Fibroblast of skin of left quadriceps (primary cell): ENCODE results near the gene ITPRIPL2.
A peak's percentile ranks its signal among the peaks of the same experiment; 100 is the strongest.

Experiments
- DNase-seq, 2 experiments: peaks; one replicate each; pipeline ENCODE4 v3.0.0-alpha.2; 2013; ENCODE audit warnings: low read depth in 2 of 2

The ITPRIPL2 gene

DNA sequence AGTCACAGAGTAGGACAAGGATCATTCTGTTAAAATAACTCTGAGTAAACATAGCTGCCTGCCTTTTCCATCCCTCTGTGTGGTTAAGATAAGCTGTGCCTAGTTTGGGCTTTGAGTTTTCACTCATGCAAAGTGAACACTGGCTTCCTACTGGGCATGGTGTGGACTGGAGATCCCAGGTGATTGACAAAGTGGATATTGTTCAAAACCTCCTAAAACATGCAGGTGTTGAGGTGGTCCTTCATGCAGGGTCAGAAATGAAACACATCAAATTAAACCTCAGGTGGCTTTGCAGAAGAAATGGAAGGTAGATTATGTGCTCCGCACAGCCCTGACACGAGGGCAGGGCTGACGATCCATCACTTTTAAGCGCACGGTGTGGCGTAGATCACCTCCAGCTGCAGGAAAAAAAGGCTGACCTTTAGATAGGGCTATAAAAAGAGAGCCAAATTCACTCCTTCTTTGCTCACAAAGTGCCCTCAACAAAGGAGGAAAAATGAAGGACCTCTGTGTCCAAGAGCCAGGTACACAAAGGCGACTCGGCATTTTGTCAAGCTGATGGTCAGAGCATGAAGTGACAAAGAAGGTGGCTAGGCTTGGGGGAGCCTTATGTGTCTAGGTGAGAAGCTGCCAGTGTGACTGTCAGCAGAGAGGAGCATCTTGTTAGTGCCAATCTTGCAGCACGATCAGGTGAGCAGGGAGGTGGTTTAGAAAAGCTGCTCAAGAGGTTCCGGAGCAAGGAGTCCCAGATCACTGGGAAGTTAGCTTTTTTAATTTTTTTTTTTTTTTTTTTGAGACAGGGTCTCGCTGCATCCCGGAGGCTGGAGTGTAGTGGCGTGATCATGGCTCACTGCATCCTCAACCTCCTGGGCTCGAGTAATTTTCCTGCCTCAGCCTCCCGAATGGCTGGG lies 19.9 kb upstream of the ITPRIPL2 start:
- DNase-seq: no peak

DNA sequence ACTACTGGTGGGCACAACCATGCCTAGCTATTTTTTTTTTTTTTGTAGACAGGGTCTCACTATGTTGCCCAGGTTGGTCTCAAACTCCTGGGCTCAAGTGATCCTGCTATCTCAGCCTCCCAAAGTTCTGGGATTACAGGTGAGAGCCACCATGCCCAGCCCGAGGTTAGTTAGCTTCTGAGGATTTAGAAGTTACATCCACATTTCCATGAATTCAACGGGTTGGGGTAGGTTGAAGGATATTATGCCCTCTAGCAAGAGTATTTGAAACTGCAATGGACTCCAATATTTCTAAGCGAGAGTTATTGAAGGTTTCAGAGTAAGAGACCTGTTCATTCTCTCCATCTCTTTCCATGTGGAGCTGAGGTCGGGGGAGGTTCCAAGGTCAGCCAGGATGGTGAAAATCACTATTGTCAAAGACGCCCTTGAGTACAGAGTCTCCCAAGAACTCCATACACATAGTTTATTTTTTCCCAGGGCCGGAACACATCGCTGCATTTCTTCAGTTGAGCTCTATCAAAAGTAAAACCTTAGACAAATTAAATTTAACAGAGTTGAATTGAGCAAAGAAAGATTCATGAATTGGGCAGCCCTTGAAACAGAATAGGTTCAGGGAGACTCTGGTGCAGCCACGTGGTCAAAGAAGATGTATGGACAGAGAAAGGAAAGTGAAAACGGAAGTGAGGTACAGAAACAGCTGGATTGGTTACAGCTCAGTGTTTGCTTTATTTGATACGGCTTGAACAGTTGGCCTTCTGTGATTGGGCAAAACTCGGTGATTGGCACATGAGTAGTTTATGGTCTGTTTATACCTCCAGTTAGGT lies 19.0 kb upstream of the ITPRIPL2 start:
- DNase-seq: no peak

DNA sequence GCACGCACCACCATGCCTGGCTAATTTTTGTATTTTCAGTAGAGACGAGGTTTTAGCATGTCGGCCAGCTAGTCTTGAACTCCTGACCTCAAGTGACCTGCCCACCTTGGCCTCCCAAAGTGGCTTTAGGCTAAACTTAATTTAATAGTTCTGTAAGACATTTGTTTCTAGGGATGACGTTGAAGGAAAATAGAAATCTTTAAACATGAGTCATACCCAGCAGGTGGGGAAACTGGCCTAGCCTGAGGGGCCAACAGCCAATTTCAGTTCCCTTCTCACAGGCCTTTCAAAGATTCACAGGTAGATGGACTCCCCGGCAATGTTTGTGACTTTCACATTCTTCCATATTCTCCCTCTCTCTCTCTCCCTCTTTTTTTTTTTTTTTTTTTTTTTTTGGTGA lies 18.1 kb upstream of the ITPRIPL2 start:
- no peak for DNase-seq

DNA sequence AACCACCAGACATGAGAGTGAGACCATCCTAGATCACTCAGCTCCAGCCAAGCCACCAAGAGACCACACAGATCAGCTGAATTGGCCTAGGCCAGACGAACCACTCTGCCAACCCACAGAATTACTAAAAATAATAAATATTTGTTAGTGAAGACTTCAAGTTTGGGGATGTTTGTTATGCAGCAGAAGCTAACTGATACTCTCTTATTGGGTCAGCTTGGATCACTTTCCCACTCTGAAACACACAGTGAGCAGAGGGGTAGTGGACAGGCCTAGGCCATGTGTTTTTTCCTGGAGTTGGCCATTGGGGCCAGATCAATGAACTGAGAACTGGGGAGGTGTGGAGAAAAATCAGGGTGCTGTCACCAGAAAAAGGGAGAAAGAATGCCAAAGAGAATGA lies 15.6 kb upstream of the ITPRIPL2 start:
- no peak for DNase-seq

DNA sequence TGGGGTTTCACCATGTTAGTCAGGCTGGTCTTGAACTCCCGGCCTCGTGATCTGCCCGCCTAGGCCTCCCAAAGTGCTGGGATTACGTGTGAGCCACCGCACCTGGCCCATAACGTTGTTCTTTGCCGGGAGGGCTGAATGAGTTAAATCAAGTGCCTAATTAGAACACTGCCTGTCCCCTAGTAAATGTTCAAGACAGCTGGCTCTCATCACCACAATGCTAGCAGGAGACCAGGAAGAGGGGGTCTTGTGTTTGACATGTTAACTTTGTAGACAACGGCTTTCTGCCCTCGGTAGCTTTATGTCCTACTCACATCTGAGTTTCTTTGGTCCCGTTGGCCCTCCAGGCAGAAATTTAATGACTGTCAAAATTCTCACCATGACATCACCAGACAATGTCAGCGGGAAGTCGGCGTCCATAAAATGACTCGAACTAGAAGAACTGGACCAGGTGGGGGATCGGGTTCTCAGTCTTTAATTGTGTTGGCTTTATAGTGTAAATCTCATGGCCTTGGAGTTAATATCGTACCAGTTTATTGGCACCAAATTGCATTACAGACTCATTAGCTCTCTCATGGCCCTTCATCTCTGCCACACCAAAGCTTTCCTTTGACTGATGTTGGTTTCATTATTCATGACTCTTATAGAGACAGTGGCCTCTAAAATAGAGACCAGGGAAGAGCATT lies 11.4 kb upstream of the ITPRIPL2 start:
- DNase-seq: no peak

DNA sequence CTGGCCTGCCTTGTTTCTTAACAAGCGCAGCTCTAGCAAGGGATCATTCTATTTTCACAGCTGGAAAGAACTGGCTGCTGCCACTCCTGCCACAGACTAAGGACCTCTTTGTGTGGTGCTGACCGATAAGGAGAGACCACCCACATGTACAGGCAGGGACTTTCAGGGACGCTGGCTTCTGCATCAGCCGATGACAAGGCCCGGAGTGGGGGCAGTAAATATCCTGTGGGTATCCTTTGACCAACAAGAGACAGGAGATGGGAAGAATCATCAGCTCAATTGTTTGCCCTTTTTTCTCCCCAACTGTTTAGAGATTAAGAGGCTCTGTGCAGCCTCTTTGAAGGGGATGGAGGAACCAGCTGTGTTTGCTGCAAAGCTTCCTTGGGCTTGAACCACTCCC lies 9.2 kb upstream of the ITPRIPL2 start:
- DNase-seq: no peak

DNA sequence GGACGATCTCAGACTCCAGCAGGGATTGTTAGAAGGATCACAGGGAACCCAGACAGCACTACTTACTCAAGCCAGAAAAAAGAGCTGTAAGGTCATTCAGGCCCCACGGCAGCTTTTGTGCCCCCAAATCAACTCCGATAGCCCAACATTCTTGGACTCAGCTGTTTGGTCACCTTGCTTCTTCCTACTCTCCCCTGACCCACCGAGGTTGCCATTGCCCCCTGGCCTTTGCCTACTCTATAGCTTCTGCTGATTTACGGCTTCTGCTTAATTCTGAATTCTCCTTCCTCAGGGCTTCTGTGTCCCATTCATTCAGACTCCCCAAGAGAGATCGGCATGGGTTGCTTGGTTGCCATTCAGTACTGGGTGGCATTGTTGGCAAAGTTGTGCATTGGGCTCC lies 8.6 kb upstream of the ITPRIPL2 start:
- no peak for DNase-seq

DNA sequence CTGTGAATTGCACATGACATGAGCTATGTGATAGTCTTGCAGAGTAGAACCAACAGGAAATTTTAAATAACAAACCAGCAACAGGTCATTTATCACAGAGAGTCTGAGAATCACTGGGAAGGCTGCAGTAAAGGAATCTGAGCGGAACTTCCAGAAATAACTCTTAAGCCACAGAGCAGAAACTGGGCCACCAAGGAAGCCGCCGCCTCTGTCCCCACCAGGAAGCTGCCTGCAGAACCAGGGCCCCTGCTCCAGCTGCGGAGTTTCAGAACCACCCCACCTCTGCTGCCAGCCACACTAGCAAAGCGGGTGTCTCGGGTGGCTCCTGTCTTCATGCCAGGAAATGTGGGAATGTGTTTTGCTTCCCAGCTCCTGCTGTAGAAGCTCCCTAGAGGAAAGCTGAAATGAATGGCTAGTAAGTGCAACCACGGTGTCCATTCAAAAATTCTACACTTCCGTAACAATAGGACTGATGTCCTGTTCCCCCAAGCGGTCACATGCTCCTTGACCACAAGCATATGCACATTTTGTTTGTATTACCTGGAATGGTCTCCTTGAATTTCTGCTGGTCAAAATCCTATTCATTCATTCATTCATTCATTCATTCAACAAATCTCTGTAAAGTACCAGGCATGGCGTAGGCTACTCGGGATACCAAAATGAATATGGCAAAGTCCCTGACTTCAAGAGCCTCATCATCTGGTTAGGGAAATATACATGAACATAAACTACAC lies 7.7 kb upstream of the ITPRIPL2 start:
- no peak for DNase-seq

DNA sequence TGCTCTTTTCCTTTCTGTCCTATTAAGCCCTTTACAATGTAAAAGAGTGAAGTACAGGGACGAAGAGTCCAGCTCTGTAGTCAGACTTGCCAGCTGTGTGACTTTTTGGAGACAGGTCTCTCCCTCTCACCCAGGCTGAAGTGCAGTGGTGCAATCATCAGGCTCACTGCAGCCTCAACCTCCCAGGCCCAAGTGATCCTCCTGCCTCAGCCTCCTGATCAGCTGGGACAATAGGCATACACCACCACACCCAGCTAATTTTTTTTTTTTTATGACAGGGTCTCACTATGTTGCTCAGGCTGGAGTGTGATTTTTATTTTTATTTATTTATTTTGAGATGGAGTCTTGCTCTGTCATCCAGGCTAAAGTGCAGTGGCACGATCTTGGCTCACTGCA lies 7.1 kb upstream of the ITPRIPL2 start:
- DNase-seq: no peak

DNA sequence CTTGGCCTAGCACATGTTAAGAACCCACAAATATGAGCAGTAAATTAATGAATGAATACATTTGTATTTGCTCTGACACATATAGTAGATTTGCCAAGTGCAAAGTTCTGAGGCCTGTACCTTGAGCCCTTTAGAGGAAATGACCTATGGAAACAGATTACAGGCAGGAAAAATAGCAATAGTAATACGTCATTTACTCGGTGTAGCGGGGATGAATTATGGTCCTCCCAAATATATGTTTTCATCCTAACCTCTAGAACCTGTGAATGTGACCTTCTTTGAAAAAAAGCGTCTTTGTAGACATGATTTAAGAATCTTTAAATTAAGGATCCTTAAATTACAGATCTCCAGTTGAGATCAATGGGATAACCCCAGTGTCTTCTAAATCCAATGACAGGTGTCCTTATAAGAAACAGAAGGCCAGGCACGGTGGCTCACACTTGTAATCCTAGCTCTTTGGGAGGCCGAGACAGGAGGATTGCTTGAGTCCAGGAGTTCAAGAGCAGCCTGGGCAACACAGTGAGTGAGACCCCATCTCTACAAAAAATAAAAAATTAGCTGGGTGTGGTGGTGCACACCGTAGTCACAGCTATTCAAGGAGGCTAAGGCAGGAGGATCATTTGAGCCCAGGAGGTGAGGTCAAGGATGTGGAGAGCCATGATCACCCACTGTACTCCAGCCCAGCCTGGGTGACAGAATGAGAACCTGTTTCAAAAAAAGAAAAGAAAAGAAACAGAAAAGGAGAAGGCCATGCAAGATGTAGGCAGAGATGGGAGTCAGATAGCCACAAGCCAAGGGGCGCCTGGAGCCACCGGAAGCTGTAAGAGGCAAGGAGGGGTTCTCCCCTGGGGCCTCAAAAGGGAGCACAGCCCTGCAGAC lies 5.1 kb upstream of the ITPRIPL2 start:
- no peak for DNase-seq

DNA sequence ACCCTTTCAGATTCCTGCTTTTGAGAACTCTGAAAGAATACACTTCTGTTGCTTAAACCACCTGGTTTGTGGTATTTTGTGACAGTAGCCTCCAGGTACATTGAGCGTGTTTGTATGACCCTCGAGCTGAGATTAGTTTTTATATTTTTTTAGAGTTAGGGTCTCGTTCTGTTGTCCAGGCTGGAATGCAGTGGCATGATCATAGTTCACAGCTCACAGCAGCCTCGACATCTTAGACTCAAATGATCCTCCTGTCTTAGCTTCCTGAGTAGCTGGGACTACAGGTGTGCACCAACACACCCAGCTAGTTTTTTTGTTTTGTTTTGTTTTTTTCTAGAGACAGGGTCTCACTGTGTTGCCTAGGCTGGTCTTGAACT lies 4.5 kb upstream of the ITPRIPL2 start:
- DNase-seq: no peak

DNA sequence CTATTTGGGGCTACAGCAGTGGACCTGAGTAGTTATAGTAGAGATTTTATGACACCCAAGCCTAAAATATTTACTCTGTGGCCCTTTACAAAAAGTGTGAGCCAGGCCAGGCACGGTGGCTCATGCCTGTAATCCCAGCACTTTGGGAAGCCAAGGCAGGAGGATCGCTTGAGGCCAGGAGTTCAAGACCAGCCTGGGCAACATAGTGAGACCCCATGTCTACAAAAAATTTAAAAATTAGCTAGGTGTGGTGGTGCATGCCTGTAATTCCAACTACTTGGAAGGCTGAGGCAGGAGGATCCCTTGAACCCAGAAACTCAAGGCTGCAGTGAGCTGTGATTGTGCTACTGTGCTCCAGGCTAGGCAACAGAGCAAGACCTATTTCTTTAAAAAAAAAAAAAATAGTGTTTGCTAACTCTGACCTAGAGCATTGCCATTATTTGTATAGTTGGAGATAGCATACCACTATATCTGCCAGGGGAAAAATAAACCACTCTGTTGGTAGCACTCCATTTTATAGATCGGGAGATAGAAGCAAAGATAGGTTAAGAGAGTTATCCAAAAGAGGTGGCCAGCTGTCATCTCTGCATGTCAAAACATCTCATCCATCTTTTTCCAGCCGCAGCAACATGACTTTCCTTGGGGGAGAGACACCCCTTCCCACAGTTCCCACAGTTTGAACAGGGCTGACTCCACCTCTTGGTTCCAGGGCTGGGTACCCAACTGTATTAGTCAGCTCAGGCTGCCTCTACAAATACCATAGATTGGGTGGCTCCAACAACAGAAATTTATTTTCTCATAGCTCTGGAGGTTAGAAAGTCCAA lies 3.0 kb upstream of the ITPRIPL2 start:
- DNase-seq: no peak

DNA sequence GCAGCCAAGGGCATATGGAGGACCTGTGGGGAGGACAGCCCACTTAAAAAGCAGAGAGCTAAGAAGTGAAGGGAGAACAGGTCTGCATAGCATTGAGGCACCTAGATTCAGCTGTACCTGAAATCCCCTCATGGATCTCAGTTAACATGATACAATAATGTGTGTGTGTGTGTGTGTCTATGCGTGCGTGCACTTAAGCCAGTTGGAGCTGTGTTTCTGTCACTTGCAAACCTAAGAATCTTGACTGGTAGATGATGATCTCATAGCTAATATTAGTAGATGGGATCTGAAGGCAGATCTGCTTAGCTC lies 1.7 kb upstream of the ITPRIPL2 start:
- no peak for DNase-seq

DNA sequence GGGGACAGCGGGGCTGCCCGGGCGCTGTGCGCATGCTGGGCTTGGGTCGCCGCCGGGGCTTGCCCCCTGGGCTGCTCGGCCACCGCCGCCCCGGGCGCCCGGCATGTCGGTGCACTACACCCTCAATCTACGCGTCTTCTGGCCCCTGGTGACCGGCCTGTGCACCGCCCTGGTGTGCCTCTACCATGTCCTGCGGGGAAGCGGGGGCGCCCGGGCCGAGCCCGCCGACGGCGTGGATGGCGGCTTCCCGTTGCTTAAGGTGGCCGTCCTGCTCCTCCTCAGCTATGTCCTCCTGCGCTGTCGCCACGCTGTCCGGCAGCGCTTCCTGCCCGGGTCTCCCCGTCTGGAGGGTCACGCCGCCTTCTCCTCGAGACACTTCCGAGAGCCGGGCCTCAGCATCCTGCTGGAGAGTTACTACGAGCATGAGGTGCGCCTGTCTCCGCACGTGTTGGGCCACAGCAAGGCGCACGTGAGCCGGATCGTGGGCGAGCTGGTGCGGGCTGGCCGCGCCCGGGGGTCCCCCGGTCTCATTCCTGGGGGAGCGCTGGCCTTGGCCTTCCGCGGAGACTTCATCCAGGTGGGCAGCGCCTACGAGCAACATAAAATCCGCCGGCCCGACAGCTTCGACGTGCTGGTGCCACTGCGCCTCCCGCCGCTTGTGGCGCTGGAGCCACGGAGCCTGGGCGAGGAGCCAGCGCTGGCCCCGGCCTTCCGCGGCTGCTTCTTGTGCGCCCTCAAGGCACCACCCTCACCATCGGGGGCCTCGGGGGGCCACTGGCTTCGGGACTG lies 789 bp downstream of the ITPRIPL2 start:
- DNase-seq: no peak

DNA sequence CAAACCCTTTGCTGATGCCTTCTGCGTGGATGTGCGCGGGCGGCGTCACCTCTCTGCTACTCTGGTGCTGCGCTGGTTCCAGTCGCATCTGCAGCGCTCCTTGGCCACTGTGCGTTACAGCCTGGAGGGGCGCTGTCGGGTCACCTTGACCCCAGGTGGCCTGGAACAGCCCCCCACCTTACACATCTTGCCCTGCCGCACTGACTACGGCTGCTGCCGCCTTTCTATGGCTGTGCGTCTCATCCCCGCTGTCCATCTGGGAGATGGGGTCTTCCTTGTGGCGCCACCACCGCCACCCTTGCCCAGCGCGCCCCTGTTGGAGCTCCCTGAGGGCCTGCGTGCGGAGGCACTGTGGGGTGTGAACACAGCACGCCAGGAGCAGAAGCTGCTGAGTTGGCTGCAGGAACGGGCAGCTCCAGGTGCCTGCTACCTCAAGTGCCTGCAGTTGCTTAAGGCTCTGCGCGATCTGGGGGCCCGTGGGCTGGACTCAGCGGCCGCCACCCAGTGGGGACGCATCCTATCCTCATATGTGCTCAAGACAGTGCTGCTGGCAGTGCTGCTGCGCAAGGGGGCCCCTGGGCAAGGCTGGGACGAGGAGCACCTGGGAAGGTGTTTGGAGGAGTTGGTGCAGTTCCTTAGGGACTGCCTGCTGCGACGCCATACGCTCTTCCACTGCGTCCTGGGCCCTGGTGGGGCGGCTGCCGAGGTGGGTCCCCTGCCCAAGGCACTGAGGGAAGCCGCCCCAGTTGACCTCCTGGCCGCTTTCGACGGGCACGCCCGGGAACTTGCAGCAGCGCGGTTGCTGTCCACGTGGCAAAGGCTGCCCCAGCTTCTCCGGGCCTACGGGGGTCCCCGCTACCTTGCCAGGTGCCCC lies 1.6 kb downstream of the ITPRIPL2 start:
- DNase-seq: no peak

DNA sequence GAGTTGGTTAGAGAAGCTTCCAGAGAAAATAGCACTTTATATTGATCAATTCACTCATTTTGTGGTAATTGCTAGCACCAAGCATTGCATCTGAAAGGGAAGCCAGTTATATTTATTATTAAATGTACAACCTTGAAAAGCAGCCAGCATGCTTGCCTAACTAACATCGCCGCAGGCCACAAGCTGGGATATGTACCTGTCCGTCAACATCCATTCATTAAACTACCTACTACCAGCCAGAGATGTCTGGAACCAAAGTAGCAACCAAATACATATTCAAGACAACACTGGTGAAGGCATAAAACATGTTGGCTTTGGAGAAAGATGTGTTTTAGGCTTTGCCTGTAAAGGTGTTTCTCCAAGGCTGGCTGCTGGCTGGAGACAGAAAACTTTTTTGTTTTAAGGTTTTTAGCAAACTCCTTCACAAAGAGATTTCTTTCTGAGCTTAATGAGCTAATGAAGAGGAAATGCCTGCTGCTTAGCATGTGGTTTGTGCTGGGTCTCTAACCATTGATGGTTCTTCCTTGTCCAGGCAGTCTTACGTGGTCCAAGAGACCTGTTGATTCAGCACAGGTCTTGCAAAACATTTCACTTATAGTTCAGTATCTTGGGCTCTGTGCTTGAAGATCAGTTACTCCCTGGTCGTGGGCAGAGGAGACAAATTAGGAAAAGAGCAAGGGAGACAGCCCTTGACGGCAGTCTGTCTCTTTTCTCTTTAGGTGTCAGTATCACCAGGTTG lies 3.1 kb downstream of the ITPRIPL2 start:
- no peak for DNase-seq

DNA sequence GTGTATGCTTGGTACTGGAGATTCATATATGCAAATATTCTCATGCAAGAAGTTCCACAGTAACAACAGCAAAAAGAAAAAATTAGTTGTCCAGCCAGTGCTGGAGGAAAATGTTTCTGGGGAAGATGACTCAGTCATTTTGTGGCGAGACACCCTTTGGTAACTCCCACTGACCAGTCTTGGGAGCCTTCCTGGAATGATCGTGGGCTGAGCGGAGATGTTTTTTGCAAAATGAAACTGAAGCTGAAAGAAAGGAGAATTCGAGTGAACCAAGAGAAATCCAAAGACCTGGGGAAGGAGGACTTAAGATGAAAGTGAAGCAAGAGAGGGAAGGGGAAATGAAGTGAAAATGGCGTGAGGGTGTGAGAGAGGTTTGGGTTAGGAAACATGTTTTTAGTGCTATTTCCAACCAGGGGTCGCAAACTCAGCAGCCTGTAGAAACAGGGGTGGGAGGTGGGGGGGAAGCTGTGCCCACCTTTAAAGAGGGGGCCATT lies 5.2 kb downstream of the ITPRIPL2 start:
- DNase-seq: peak; percentile 62 to 72
